Neural crest cell (in vitro differentiated cells): Measurements from ENCODE around the gene TEX264. TPM values are rescaled to one million over a fixed set of nuclear protein-coding genes. Genes with fewer than 3 reads are reported as not detected.

Experiments used
- DNase-seq: peaks from one replicate; pipeline ENCODE4 v3.0.0; 2021; ENCODE audit warnings: low read depth, mixed read lengths, low spot score
- H3K27ac Mint-ChIP-seq: one replicate; pipeline ENCODE4 v1.8.0; 2021; ENCODE audit warnings: mild to moderate bottlenecking, mixed read lengths; ENCODE audit not compliant: unreplicated experiment
- H3K27me3 Mint-ChIP-seq: 2 replicates; pipeline ENCODE4 v1.8.0; 2021; ENCODE audit warnings: low read depth, mild to moderate bottlenecking, mixed read lengths
- H3K36me3 Mint-ChIP-seq: 2 replicates; pipeline ENCODE4 v1.8.0; 2021; ENCODE audit warnings: low read depth, mild to moderate bottlenecking, mixed read lengths
- H3K4me1 Mint-ChIP-seq: 2 replicates; pipeline ENCODE4 v1.8.0; 2021; ENCODE audit warnings: mixed read lengths
- H3K4me3 Mint-ChIP-seq: one replicate; pipeline ENCODE4 v1.8.0; 2021; ENCODE audit warnings: mild to moderate bottlenecking, mixed read lengths
- H3K9me3 Mint-ChIP-seq: 2 replicates; pipeline ENCODE4 v1.8.0; 2021; ENCODE audit warnings: mixed read lengths
- CTCF ChIP-seq: fragments of 200-600 bp; sonication (generic); conservative IDR thresholded peaks from 2 replicates; pipeline ENCODE4 v1.5.0; 2021; ENCODE audit warnings: antibody characterized with exemption, mild to moderate bottlenecking
- total RNA-seq: library from RNA; stranded (reverse); gene quantifications from 2 replicates; pipeline ENCODE4 v1.2.1, GENCODE V29; 2021

The TEX264 gene
- total RNA-seq, 1 donor from 2014 or later = 23.2 TPM

DNA sequence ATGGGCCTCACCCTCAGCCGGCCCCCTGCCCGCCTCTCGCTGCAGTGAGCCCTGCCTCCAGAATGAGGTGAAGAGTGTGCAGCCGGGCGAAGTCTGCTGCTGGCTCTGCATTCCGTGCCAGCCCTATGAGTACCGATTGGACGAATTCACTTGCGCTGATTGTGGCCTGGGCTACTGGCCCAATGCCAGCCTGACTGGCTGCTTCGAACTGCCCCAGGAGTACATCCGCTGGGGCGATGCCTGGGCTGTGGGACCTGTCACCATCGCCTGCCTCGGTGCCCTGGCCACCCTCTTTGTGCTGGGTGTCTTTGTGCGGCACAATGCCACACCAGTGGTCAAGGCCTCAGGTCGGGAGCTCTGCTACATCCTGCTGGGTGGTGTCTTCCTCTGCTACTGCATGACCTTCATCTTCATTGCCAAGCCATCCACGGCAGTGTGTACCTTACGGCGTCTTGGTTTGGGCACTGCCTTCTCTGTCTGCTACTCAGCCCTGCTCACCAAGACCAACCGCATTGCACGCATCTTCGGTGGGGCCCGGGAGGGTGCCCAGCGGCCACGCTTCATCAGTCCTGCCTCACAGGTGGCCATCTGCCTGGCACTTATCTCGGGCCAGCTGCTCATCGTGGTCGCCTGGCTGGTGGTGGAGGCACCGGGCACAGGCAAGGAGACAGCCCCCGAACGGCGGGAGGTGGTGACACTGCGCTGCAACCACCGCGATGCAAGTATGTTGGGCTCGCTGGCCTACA, 44.4 kb downstream of the TEX264 start:
- DNase-seq = no peak

GRCh38 chr3:51715977-51716294, 44.9 kb downstream of the TEX264 start:
- Mint-ChIP-seq H3K27me3 (no peaks in the 10 kb centered on the region), H3K9me3 (no peaks in the 10 kb centered on the region), H3K27ac (no peak overlapping the region), H3K4me3 (no peak overlapping the region), H3K36me3 (no peaks in the 10 kb centered on the region), H3K4me1 (peaks cover 10% of the 10 kb centered on the region)
- DNase-seq = no peak
- TF ChIP-seq CTCF = no peak

More for the DNA sequence above, 44.4 kb downstream of the TEX264 start:
- no peaks in the 10 kb centered on the region for H3K9me3 Mint-ChIP-seq
- peaks cover 9% of the 10 kb centered on the region for H3K4me1 Mint-ChIP-seq
- no peaks in the 10 kb centered on the region for H3K27me3 Mint-ChIP-seq
- H3K27ac Mint-ChIP-seq = no peak overlapping the region
- TF ChIP-seq CTCF = no peak
- no peaks in the 10 kb centered on the region for H3K36me3 Mint-ChIP-seq
- H3K4me3 Mint-ChIP-seq = no peak overlapping the region

GRCh38 chr3:51716805-51717204, 45.8 kb downstream of the TEX264 start:
- H3K4me3 Mint-ChIP-seq = no peak overlapping the region
- no peaks in the 10 kb centered on the region for H3K36me3 Mint-ChIP-seq
- H3K27ac Mint-ChIP-seq = no peak overlapping the region
- TF ChIP-seq CTCF = no peak
- no peaks in the 10 kb centered on the region for H3K27me3 Mint-ChIP-seq
- peaks cover 10% of the 10 kb centered on the region for H3K4me1 Mint-ChIP-seq
- H3K9me3 Mint-ChIP-seq = no peaks in the 10 kb centered on the region
- DNase-seq = no peak

DNA sequence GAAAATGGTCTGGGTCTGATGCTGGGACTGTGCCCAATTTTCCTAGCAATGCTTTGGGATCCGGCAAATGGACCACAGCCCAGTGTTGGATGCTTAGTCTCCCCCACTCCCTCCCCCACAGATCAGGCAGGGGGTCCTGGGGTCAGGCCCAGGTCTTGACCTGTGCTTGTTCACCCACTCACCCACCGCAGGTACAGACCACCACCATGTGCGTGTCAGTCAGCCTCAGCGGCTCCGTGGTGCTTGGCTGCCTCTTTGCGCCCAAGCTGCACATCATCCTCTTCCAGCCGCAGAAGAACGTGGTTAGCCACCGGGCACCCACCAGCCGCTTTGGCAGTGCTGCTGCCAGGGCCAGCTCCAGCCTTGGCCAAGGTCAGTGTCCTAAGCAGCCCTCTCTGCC, 46.4 kb downstream of the TEX264 start:
- Mint-ChIP-seq H3K9me3 (no peaks in the 10 kb centered on the region), H3K27me3 (no peaks in the 10 kb centered on the region), H3K4me3 (no peak overlapping the region), H3K4me1 (peaks cover 10% of the 10 kb centered on the region), H3K36me3 (no peaks in the 10 kb centered on the region), H3K27ac (no peak overlapping the region)
- no peak for DNase-seq
- no peak for TF ChIP-seq CTCF

- TF ChIP-seq CTCF = no peak
- H3K27ac Mint-ChIP-seq = no peak overlapping the region
- no peak overlapping the region for H3K4me3 Mint-ChIP-seq
- H3K4me1 Mint-ChIP-seq = peaks cover 10% of the 10 kb centered on the region
- H3K27me3 Mint-ChIP-seq = no peaks in the 10 kb centered on the region
- H3K9me3 Mint-ChIP-seq = no peaks in the 10 kb centered on the region
- DNase-seq = no peak
- H3K36me3 Mint-ChIP-seq = no peaks in the 10 kb centered on the region
Observed at GRCh38 chr3:51717947-51718346, 46.9 kb downstream of the TEX264 start.
